ENCODE data around the gene ACBD5.
A peak's percentile ranks its signal among the peaks of the same experiment; 100 is the strongest.
"Not testable (repeated sequence)": the region's sequence is repeated elsewhere in the genome, so short reads cannot be mapped to it uniquely, and the experiment has no call there.

The ACBD5 gene

GRCh38 chr10:27241010-27241651, 534 bp upstream of the ACBD5 start:
- peak in 1 of 3 experiments; percentile 16 for DNase-seq (ENCODE audit: low read depth in 3 of 3)

DNA sequence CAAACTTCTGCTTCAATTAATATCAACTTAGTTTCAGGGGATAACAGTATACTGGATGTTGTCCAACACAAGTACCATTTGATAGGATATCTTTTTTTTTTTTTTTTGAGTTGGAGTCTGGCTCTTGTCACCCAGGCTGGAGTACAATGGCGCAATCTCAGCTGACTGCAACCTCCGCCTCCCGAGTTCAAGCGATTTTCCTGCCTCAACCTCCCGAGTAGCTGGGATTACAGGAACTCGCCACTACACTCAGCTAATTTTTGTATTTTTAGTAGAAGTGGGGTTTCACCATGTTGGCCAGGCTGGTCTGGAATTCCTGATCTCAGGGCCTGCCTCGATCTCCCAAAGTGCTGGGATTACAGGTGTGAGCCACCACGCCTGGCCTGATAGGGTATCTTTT, 3.1 kb downstream of the ACBD5 start:
- not testable (repeated sequence) for DNase-seq (ENCODE audit: low read depth in 3 of 3)

GRCh38 chr10:27236589-27237128, 3.9 kb downstream of the ACBD5 start:
- DNase-seq (ENCODE audit: low read depth in 3 of 3), result not testable (repeated sequence)

DNA sequence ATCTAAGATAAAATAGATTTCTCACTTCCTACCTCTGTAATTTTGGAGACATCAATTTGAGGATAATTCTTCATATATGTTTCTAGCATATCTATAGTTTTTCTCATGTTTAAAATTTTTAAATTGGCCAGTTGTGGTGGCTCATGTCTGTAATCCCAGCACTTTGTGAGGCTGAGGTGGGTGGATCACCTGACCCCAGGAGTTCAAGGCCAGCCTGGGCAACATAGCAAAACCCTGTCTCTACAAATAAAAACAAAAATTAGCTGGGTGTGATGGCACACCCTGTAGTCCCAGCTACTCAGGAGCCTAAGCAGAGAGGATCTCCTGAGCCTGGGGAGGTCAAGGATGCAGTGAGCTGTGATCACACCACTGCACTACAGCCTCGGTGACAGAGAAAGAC, 4.9 kb downstream of the ACBD5 start:
- no peak for DNase-seq (ENCODE audit: low read depth in 3 of 3)

- no peak for DNase-seq (ENCODE audit: low read depth in 3 of 3)
Observed at GRCh38 chr10:27230022-27230421, 10.6 kb downstream of the ACBD5 start.

DNA sequence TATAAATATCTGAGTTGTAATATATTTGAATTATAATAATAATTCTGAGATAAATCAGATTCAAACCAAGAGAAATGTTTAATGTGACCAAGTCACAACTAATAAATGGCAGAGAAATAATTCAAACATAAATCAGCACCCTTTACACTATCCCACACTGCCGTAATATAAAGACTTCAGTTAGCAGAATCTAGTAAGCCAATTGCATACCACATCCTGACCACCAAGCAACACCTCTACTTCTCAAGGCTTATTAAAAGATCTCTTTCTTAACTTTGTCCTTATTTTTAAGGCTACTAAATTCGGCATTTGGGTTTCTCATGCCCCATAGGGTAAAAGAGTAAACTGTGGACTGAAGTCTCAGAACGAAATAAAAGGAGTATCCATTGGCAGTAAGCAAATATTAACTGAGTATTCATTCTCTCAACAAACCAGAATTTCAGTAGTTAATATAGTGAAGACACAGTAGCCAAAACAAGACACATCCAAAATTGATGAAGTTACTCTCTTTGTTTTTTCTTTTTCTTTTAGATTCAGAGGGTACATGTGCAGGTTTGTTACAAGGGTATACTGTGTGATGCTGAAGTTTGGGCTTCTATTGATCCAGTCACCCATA, 14.8 kb downstream of the ACBD5 start:
- no peak for DNase-seq (ENCODE audit: low read depth in 3 of 3)

- no peak for DNase-seq (ENCODE audit: low read depth in 3 of 3)
Observed at GRCh38 chr10:27225011-27225590, 15.5 kb downstream of the ACBD5 start.

DNA sequence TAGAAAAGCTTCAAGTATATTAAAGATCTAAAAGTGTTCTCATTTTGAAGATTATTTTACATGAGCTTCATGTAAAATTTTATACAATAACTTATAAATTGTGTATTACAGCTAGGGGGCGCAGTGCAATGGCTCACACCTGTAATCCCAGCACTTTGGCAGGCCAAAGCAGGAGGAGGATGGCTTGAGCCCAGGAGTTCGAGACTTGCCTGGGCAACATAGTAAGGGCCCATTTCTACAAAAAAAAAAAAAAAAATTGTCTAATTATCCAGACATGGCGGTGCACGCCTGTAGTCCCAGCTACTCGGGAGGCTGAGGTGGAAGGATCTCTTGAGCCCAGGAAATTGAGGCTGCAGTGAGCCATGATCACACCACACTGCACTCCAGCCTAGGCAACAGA, 16.6 kb downstream of the ACBD5 start:
- DNase-seq (ENCODE audit: low read depth in 3 of 3), result peak in 2 of 3 experiments; percentile 17 to 30

- no peak for DNase-seq (ENCODE audit: low read depth in 3 of 3)
Observed at GRCh38 chr10:27207350-27207749, 33.2 kb downstream of the ACBD5 start.

- no peak for DNase-seq (ENCODE audit: low read depth in 3 of 3)
Observed at GRCh38 chr10:27203806-27204205, 36.8 kb downstream of the ACBD5 start.

DNA sequence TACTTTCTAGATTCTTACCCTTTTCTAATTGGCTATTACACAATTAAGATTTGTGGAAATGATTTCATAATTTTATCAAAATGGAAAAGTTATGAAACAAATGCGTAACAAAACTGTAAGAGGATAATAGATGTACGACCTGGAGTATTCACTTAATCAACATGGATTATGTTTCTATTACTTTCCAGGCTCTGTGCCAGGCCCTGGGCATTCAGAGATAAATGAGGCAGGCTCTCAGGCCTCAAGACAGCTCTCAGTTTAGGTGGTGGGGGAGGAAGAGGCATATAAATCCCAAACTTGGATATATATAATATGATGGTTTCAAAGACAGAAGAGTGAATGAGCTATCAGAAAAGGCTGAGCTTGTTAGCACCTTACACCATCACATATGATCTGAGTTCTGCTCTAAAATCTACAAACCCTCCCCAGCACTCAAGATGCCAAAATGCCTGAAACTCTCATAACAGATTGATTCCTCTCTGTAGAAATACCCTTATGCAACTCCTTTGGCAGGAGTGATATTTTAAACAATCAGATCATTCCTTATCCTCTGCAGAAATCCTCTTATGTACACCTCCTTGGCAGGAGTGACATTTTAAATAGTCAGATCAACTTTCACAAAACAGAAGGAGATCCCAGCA, 42.5 kb downstream of the ACBD5 start:
- DNase-seq (ENCODE audit: low read depth in 3 of 3), result no peak

GRCh38 chr10:27192284-27192683, 48.3 kb downstream of the ACBD5 start:
- DNase-seq (ENCODE audit: low read depth in 3 of 3), result no peak

GRCh38 chr10:27190508-27190907, 50.1 kb downstream of the ACBD5 start:
- no peak for DNase-seq (ENCODE audit: low read depth in 3 of 3)

GRCh38 chr10:27188897-27189296, 51.7 kb downstream of the ACBD5 start:
- DNase-seq (ENCODE audit: low read depth in 3 of 3), result no peak

- DNase-seq (ENCODE audit: low read depth in 3 of 3), result no peak
Observed at GRCh38 chr10:27188259-27188658, 52.3 kb downstream of the ACBD5 start.

GRCh38 chr10:27169849-27170248, 70.7 kb downstream of the ACBD5 start:
- DNase-seq (ENCODE audit: low read depth in 3 of 3), result no peak

DNA sequence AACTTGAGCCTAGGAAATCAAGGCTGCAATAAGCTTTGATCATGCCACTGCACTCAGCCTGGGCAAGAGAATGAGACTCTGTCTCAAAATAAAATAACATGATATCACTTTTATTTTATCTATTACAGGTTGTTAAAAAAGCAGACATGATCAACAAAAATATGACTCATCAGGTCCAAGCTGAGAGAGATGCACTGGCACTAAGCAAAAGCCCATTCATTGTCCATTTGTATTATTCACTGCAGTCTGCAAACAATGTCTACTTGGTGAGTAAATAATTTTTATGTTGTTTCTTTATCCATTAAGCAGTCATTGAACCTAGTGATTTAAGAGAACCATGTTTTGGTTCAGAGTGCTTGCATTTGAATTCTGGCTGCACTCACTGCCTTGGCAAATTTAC, 82.2 kb downstream of the ACBD5 start:
- no peak for DNase-seq (ENCODE audit: low read depth in 3 of 3)

DNA sequence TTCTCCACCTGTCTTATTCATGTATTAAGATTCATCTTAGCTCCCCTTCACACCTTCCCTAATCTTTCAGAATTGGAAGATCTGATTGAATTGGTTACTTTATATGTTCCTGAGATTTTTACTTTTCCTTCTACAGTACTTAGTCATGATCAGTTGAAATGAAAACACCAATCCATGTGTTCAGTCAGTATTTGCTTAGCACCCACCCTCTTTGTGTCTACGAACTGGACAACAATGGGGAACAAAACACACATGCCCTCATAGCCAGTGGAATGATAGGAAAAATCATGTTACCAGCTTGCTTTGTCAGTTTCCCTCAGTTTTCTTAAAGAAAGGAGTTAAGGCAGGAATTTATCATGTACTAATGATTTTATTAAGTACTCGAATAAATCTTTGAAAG, 83.4 kb downstream of the ACBD5 start:
- DNase-seq (ENCODE audit: low read depth in 3 of 3), result no peak

DNA sequence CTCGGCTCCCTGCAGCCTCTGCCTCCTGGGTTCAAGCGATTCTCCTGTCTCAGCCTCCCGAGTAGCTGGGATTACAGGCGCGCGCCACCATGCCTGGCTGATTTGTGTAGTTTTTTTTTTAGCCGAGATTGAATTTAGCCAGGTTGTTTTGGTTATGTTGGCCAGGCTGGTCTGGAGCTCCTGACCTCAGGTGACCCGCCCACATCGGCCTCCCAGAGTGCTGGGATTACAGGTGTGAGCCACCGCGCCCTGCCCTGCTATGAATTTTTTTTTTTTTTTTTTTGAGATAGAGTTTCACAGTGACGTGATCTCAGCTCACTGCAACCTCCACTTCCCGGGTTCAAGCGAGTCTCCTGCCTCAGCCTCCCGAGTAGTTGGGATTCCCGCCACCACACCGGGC, 84.0 kb downstream of the ACBD5 start:
- not testable (repeated sequence) for DNase-seq (ENCODE audit: low read depth in 3 of 3)

DNA sequence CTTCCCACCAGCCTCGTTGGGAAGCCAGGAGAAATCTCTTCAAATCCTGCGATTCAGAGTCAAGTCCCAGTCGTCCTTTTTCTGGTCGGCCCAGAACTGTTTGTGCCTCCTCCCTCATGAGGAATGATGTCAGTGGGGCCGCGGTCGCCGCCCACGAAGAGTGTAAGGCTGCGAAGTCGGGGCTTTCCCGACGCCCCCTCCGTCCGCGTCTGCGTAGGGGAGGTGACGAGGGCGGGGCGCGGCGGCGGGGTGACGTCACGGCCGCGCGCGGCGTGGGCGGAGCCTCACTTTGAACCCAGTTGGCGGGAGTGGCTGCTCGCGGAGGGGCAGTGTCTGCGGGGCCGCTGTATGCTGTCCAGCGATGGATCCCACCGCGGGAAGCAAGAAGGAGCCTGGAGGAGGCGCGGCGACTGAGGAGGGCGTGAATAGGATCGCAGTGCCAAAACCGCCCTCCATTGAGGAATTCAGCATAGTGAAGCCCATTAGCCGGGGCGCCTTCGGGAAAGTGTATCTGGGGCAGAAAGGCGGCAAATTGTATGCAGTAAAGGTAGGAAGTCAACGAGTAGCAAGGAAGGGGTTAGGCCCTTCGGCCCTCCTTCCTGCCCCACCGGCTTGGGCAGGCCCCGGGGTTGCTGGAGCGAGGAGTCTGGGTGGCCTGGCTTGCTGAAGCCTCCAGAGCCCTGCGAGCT, 85.4 kb downstream of the ACBD5 start, which contains the start of gene MASTL:
MASTL (plus strand) TSS at position 287 of the 689 bp plus-strand sequence; CDS start at position 362, 75 bp downstream.
- peak; percentile 86 to 92 (median 90) for DNase-seq (ENCODE audit: low read depth in 3 of 3)

GRCh38 chr10:27153845-27154193, 86.8 kb downstream of the ACBD5 start:
- no peak for DNase-seq (ENCODE audit: low read depth in 3 of 3)

DNA sequence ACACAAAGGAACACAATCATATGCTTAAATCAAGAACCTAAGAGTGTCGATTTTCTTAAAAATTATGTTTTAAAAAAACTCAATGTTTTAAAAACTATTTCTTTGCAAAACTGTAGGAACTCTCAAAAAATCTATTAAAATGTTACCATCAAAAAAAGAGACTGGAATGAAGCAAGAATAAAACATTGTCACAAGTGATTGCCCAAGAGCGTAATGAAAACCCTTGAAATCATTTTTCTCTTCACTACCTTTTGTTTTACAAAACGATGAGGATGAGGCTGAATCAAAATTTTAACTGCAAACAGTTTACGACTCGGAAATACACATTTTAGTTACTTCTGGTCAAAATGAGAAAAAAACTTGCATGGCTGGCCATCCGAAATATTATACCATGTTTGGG, 87.3 kb downstream of the ACBD5 start:
- no peak for DNase-seq (ENCODE audit: low read depth in 3 of 3)

Data from stimulated activated CD4-positive, alpha-beta T cell treated with anti-CD3 and anti-CD28 coated beads, TNF-alpha, amount 100 ng/mL, for 24 hours (primary cell).